Measurements from ENCODE around the gene OR5L1. TPM values are rescaled to one million over a fixed set of nuclear protein-coding genes. Genes with fewer than 3 reads are reported as not detected.

The OR5L1 gene
- polyA plus RNA-seq (2013, experiment 1 of 4): not detected
- polyA plus RNA-seq (2013, experiment 2 of 4): not detected
- not detected for polyA plus RNA-seq (2013, experiment 3 of 4)
- polyA plus RNA-seq (2013, experiment 4 of 4): not detected

- Histone ChIP-seq H3K4me1 (ENCODE audit: control insufficient read depth, insufficient read depth, low read length) (no peaks in the 10 kb centered on the region), H3K27ac (ENCODE audit: insufficient read depth, low read depth, low read length, poor library complexity, severe bottlenecking) (no peak within 1 kb of the TSS), H3K36me3 (ENCODE audit: control insufficient read depth, insufficient read depth, low read length) (no peaks in the 10 kb centered on the region), H3K27me3 (ENCODE audit: control insufficient read depth, insufficient read depth, low read length, poor library complexity, severe bottlenecking) (no peaks in the 10 kb centered on the region), H3K4me3 (ENCODE audit: insufficient read depth, low read depth, low read length) (no peak within 1 kb of the TSS), H3K9me3 (ENCODE audit: control insufficient read depth, low read length) (peaks cover 8% of the 10 kb centered on the region)
- WGBS, 2 experiments: no CpG with 5 or more reads among the region's 1 CpG
Measured at GRCh38 chr11:55811067-55811466, at the start of gene OR5L1. Gene OR5L1 (plus strand): TSS chr11:55811367. CDS start chr11:55811467, 100 bp downstream.

DNA sequence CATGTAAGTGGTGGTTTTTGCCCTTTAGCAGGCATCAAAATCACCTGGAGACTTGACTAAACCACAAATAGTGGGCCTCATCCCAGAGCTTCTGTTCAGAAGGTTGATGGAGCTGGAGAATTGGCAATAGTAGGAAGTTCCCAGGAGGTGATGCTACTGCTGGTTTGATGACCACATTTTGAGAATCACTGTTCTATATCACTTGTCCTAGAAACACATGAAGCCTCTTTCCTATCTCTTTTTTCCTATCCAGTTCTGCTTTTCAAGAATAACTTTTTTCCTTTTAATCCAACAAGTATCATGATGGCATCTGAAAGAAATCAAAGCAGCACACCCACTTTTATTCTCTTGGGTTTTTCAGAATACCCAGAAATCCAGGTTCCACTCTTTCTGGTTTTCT, 38.0 kb upstream of the OR5L1 start, which contains the start of gene OR5D13:
Gene OR5D13 (plus strand): TSS at position 301 of the 400 bp plus-strand sequence. CDS start 0 bp downstream, at position 301.
- H3K27ac ChIP-seq (ENCODE audit: insufficient read depth, low read depth, low read length, poor library complexity, severe bottlenecking): no peak within 1 kb of the TSS
- peaks cover 13% of the 10 kb centered on the region for H3K9me3 ChIP-seq (ENCODE audit: control insufficient read depth, low read length)
- H3K4me3 ChIP-seq (ENCODE audit: insufficient read depth, low read depth, low read length): no peak within 1 kb of the TSS
- no peaks in the 10 kb centered on the region for H3K27me3 ChIP-seq (ENCODE audit: control insufficient read depth, insufficient read depth, low read length, poor library complexity, severe bottlenecking)
- H3K4me1 ChIP-seq (ENCODE audit: control insufficient read depth, insufficient read depth, low read length): no peaks in the 10 kb centered on the region
- H3K36me3 ChIP-seq (ENCODE audit: control insufficient read depth, insufficient read depth, low read length): no peaks in the 10 kb centered on the region

DNA sequence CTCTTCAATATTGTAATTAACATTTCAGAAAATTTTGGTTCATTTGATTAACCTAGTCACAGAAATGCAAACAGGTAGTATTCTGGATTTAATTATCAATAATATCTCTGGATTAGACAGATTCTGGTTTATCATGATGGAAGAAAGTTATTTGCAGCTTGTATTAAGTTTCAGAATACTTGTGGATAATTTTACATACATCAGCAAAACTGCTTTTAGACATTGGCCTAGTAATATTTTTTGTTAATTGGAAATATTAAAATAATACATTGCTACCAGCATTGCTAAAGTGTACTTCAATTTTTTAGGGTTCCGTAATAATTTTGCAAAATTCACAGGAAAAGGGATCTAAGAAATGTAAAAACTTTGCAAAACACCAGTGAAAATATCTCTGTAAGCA, 19.6 kb upstream of the OR5L1 start:
- Histone ChIP-seq H3K4me3 (ENCODE audit: insufficient read depth, low read depth, low read length) (no peak overlapping the region), H3K9me3 (ENCODE audit: control insufficient read depth, low read length) (peaks cover 15% of the 10 kb centered on the region), H3K27me3 (ENCODE audit: control insufficient read depth, insufficient read depth, low read length, poor library complexity, severe bottlenecking) (no peaks in the 10 kb centered on the region), H3K27ac (ENCODE audit: insufficient read depth, low read depth, low read length, poor library complexity, severe bottlenecking) (no peak overlapping the region), H3K36me3 (ENCODE audit: control insufficient read depth, insufficient read depth, low read length) (no peaks in the 10 kb centered on the region), H3K4me1 (ENCODE audit: control insufficient read depth, insufficient read depth, low read length) (no peaks in the 10 kb centered on the region)
- WGBS, 2 experiments: 100% methylated on average over 1 of the region's 1 CpG

- H3K9me3 ChIP-seq (ENCODE audit: control insufficient read depth, low read length): peaks cover 20% of the 10 kb centered on the region
- no peaks in the 10 kb centered on the region for H3K4me1 ChIP-seq (ENCODE audit: control insufficient read depth, insufficient read depth, low read length)
- H3K36me3 ChIP-seq (ENCODE audit: control insufficient read depth, insufficient read depth, low read length): no peaks in the 10 kb centered on the region
- H3K27ac ChIP-seq (ENCODE audit: insufficient read depth, low read depth, low read length, poor library complexity, severe bottlenecking): no peak overlapping the region
- H3K27me3 ChIP-seq (ENCODE audit: control insufficient read depth, insufficient read depth, low read length, poor library complexity, severe bottlenecking): no peaks in the 10 kb centered on the region
- WGBS, 2 experiments: 73 to 81% methylated on average over 2 of the region's 2 CpGs
- no peak overlapping the region for H3K4me3 ChIP-seq (ENCODE audit: insufficient read depth, low read depth, low read length)
Measured at GRCh38 chr11:55793321-55793720, 17.8 kb upstream of the OR5L1 start.

DNA sequence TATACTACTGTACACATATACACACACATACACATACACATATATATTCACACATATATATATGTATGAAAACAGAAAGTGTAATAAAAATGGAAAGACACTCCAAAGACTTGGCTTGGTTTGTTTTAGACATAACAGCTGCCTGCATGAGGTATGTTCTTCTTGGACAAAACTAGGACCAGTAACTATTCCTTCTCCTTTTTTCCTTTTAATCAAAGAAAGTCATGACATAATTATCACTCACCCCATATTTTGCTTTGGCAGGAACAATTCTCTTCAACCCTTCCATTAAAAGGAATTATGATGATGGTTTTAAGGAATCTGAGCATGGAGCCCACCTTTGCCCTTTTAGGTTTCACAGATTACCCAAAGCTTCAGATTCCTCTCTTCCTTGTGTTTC, 15.9 kb upstream of the OR5L1 start, which contains the start of gene OR5D14:
Gene OR5D14 (plus strand): TSS at position 301 of the 400 bp plus-strand sequence. CDS start 0 bp downstream, at position 301.
- no peaks in the 10 kb centered on the region for H3K27me3 ChIP-seq (ENCODE audit: control insufficient read depth, insufficient read depth, low read length, poor library complexity, severe bottlenecking)
- H3K4me1 ChIP-seq (ENCODE audit: control insufficient read depth, insufficient read depth, low read length): no peaks in the 10 kb centered on the region
- no peak within 1 kb of the TSS for H3K4me3 ChIP-seq (ENCODE audit: insufficient read depth, low read depth, low read length)
- no peaks in the 10 kb centered on the region for H3K36me3 ChIP-seq (ENCODE audit: control insufficient read depth, insufficient read depth, low read length)
- H3K27ac ChIP-seq (ENCODE audit: insufficient read depth, low read depth, low read length, poor library complexity, severe bottlenecking): no peak within 1 kb of the TSS
- H3K9me3 ChIP-seq (ENCODE audit: control insufficient read depth, low read length): peaks cover 29% of the 10 kb centered on the region

- no peaks in the 10 kb centered on the region for H3K27me3 ChIP-seq (ENCODE audit: control insufficient read depth, insufficient read depth, low read length, poor library complexity, severe bottlenecking)
- no peak overlapping the region for H3K27ac ChIP-seq (ENCODE audit: insufficient read depth, low read depth, low read length, poor library complexity, severe bottlenecking)
- no peaks in the 10 kb centered on the region for H3K36me3 ChIP-seq (ENCODE audit: control insufficient read depth, insufficient read depth, low read length)
- 89 to 92% methylated on average over 1 of the region's 1 CpG for WGBS, 2 experiments
- H3K9me3 ChIP-seq (ENCODE audit: control insufficient read depth, low read length): peaks cover 8% of the 10 kb centered on the region
- H3K4me1 ChIP-seq (ENCODE audit: control insufficient read depth, insufficient read depth, low read length): no peaks in the 10 kb centered on the region
- no peak overlapping the region for H3K4me3 ChIP-seq (ENCODE audit: insufficient read depth, low read depth, low read length)
Measured at GRCh38 chr11:55806248-55806647, 4.9 kb upstream of the OR5L1 start.

- peaks cover 6% of the 10 kb centered on the region for H3K9me3 ChIP-seq (ENCODE audit: control insufficient read depth, low read length)
- H3K4me1 ChIP-seq (ENCODE audit: control insufficient read depth, insufficient read depth, low read length): no peaks in the 10 kb centered on the region
- no peak within 1 kb of the TSS for H3K27ac ChIP-seq (ENCODE audit: insufficient read depth, low read depth, low read length, poor library complexity, severe bottlenecking)
- H3K36me3 ChIP-seq (ENCODE audit: control insufficient read depth, insufficient read depth, low read length): no peaks in the 10 kb centered on the region
- WGBS, 2 experiments: 82 to 84% methylated on average over 5 of the region's 5 CpGs
- H3K4me3 ChIP-seq (ENCODE audit: insufficient read depth, low read depth, low read length): no peak within 1 kb of the TSS
- H3K27me3 ChIP-seq (ENCODE audit: control insufficient read depth, insufficient read depth, low read length, poor library complexity, severe bottlenecking): no peaks in the 10 kb centered on the region
Measured at GRCh38 chr11:55819330-55819729, 8.2 kb downstream of the OR5L1 start, which contains the start of gene OR5D18. Gene OR5D18 (plus strand): TSS chr11:55819630. CDS start chr11:55819630, 0 bp downstream.

GRCh38 chr11:55826919-55827318, 15.8 kb downstream of the OR5L1 start, which contains the start of gene OR5L2:
Gene OR5L2 (plus strand): TSS chr11:55827219. CDS start chr11:55827219, 0 bp downstream.
- H3K36me3 ChIP-seq (ENCODE audit: control insufficient read depth, insufficient read depth, low read length): no peaks in the 10 kb centered on the region
- H3K27me3 ChIP-seq (ENCODE audit: control insufficient read depth, insufficient read depth, low read length, poor library complexity, severe bottlenecking): no peaks in the 10 kb centered on the region
- peaks cover 10% of the 10 kb centered on the region for H3K9me3 ChIP-seq (ENCODE audit: control insufficient read depth, low read length)
- H3K4me3 ChIP-seq (ENCODE audit: insufficient read depth, low read depth, low read length): no peak within 1 kb of the TSS
- no peak within 1 kb of the TSS for H3K27ac ChIP-seq (ENCODE audit: insufficient read depth, low read depth, low read length, poor library complexity, severe bottlenecking)
- no peaks in the 10 kb centered on the region for H3K4me1 ChIP-seq (ENCODE audit: control insufficient read depth, insufficient read depth, low read length)

GRCh38 chr11:55838452-55838851, 27.3 kb downstream of the OR5L1 start, which contains the start of gene OR5D16:
Gene OR5D16 (plus strand): TSS chr11:55838752. CDS start chr11:55838752, 0 bp downstream.
- Histone ChIP-seq H3K9me3 (ENCODE audit: control insufficient read depth, low read length) (peaks cover 6% of the 10 kb centered on the region), H3K27me3 (ENCODE audit: control insufficient read depth, insufficient read depth, low read length, poor library complexity, severe bottlenecking) (no peaks in the 10 kb centered on the region), H3K4me1 (ENCODE audit: control insufficient read depth, insufficient read depth, low read length) (no peaks in the 10 kb centered on the region), H3K27ac (ENCODE audit: insufficient read depth, low read depth, low read length, poor library complexity, severe bottlenecking) (no peak within 1 kb of the TSS), H3K36me3 (ENCODE audit: control insufficient read depth, insufficient read depth, low read length) (no peaks in the 10 kb centered on the region), H3K4me3 (ENCODE audit: insufficient read depth, low read depth, low read length) (no peak within 1 kb of the TSS)
- 32 to 39% methylated on average over 3 of the region's 3 CpGs for WGBS, 2 experiments

DNA sequence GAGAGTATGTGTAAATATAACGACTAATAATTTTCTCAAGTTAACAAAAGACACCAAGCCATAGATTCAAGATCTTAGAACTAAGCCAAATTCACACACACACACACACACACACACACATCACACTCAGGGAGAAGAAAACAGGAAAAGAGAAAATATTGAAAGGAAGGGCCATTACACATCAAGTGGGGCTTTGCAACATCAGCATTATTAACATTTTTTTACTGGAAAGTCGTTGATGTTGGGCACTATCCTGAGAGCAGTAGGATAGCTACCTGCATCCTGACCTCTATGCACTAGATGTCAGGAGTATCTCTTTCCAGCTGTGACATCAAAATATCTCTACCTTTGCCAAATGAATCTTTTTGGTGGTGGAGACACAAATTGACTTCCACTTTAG, 36.3 kb downstream of the OR5L1 start:
- Histone ChIP-seq H3K4me1 (ENCODE audit: control insufficient read depth, insufficient read depth, low read length) (no peaks in the 10 kb centered on the region), H3K9me3 (ENCODE audit: control insufficient read depth, low read length) (peaks cover 10% of the 10 kb centered on the region)
- WGBS, 2 experiments: 10 to 43% methylated on average over 1 of the region's 2 CpGs

More for the DNA sequence above, 36.3 kb downstream of the OR5L1 start:
- Histone ChIP-seq H3K36me3 (ENCODE audit: control insufficient read depth, insufficient read depth, low read length) (no peaks in the 10 kb centered on the region), H3K27ac (ENCODE audit: insufficient read depth, low read depth, low read length, poor library complexity, severe bottlenecking) (no peak overlapping the region), H3K4me3 (ENCODE audit: insufficient read depth, low read depth, low read length) (no peak overlapping the region), H3K27me3 (ENCODE audit: control insufficient read depth, insufficient read depth, low read length, poor library complexity, severe bottlenecking) (no peaks in the 10 kb centered on the region)
